C4-2B (cell line): ENCODE data around the gene FEZF2.

Experiments used
- H3K27ac ChIP-seq: fragments of 450-650 bp; 2 replicates; pipeline ENCODE4 v1.5.1; 2017
- CTCF ChIP-seq: fragments of 450-650 bp; conservative IDR thresholded peaks from 2 replicates; pipeline ENCODE4 v1.5.1; 2017; ENCODE audit warnings: mild to moderate bottlenecking
- ZFX ChIP-seq: fragments of 450-650 bp; IDR thresholded peaks from 2 replicates; pipeline ENCODE4 v1.6.1; 2017

The FEZF2 gene

DNA sequence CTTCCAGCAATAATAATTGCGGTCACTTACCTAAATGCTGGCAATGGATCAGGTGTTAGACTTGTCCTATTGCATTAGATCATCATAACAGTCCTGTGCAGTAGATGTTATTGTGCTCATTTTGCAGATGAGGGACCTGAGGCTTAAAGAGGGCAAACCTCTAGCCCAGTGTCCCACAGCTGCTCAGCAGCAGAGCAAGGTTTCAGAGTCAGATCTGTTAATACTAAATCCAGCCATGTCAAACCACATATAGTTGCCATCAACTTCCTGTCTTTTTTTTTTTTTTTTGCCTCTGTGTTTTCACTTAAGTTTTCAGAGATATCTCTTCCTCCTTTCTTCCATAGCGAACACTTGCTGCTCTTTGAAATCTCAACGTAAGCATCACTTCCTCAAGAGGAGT, 12.1 kb downstream of the FEZF2 start:
- TF ChIP-seq CTCF, result no peak
- TF ChIP-seq ZFX, result no peak
- no peak overlapping the region for H3K27ac ChIP-seq

- no peak for TF ChIP-seq ZFX
- TF ChIP-seq CTCF, result no peak
- H3K27ac ChIP-seq, result no peak overlapping the region
Measured at GRCh38 chr3:62359531-62359930, 13.8 kb downstream of the FEZF2 start.

GRCh38 chr3:62356356-62356755, 17.0 kb downstream of the FEZF2 start:
- no peak overlapping the region for H3K27ac ChIP-seq
- TF ChIP-seq ZFX (no peak), CTCF (no peak)

DNA sequence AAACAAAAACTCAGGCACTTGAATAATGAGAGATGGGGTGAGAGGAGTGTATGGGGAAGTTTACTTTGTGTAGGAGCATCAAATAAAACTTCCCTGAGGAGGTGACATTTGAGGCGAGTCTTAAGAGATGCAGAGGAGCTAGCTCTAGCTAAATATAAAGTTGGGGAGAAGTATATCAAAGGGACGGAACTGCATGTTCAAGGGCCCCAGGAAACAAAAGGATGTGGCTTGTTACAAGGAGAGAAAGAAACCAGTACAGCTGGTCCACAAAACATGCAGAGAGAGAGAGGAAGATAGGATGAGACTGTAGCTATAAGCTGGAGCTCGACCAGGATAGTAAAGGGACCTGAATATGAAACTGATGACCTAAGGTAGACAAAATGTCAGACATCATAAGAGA, 17.6 kb downstream of the FEZF2 start:
- TF ChIP-seq CTCF, result no peak
- no peak for TF ChIP-seq ZFX
- no peak overlapping the region for H3K27ac ChIP-seq

GRCh38 chr3:62343755-62344154, 29.6 kb downstream of the FEZF2 start:
- no peak overlapping the region for H3K27ac ChIP-seq
- TF ChIP-seq ZFX (no peak), CTCF (no peak)

DNA sequence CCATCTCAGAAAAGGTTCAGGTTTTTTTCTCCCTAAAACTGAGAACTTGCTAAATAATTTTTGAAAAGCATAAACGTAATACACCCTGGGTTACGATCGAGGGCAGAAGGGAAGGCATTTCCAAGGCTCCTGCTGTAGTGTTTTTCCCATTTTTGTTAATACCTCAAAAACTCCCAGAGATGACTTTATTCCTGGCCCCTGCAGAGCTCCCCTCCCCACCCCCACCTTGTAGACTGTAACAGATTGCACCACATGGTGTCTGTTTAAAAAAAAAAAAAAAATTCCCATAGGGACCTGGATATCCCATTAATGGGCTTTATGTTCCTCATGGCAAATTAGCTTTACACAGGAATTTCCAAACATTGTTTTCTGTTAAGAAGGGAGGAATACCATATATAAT, 38.2 kb downstream of the FEZF2 start:
- no peak overlapping the region for H3K27ac ChIP-seq
- TF ChIP-seq CTCF, result no peak
- TF ChIP-seq ZFX, result no peak

DNA sequence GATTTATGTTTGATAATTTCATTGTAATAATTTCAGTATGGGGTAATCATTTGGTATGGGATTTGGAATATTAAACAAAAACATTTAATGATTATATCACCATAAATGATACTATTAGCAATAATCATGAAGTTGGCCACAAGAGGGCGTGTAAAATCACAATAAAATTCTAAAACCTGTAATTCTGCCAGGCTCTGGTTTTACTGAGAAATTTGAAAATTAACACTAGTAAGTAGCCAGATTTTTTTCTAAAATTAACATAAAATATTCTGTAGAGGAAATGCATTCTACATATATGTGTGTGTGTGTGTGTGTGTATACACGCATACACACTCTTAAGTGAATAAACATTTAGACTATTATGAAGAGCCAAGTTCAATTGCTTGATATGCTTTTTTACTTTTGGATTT, 40.5 kb downstream of the FEZF2 start:
- H3K27ac ChIP-seq, result no peak overlapping the region
- TF ChIP-seq ZFX, result no peak
- TF ChIP-seq CTCF, result peak; percentile 73
